ENCODE data around the gene ZFYVE28. TPM values are rescaled to one million over a fixed set of nuclear protein-coding genes. Genes with fewer than 3 reads are reported as not detected.

ZFYVE28 gene
- total RNA-seq, 1 experiment from 2014 or later = 1.5 TPM

DNA sequence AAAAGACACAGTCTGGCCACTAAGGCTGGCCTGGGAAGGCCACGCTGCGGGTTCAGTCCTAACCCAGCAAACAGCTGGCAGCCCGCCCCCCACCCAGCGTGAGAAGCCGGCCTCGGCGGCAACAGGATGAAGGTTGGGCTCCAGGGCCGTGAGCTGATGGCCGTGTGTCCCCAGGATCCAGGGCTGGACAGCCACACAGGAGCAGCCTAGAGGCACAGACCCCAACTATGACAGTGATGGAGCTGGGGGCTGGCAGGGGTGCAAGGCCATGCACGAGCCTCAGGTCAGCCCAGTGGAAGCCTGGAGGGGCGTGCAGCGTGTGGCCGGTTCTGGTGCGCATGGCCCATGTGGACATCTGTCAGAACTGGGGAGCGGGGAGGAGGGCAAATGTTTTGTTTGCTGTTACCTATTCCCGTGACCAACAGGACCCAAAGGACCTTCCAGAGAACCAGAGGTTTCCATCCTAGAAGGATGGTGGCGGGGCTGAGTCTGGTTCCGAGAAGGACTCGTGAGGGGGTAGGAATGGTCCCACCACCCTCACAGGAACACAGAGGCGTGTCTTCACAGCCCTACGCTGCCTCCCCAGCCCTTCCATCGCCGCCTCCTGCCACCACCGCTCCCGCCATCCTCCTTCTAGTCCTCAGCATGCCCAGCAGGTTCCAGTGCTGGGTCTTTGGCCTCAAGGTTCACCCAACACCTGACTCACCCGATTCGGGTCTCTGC is 46.5 kb downstream of the ZFYVE28 start:
- DNase-seq = no peak
- no peaks in the 10 kb centered on the region for H3K36me3 ChIP-seq
- H3K9me3 ChIP-seq = no peaks in the 10 kb centered on the region
- no peak overlapping the region for H3K4me3 ChIP-seq
- no peaks in the 10 kb centered on the region for H3K27me3 ChIP-seq

DNA sequence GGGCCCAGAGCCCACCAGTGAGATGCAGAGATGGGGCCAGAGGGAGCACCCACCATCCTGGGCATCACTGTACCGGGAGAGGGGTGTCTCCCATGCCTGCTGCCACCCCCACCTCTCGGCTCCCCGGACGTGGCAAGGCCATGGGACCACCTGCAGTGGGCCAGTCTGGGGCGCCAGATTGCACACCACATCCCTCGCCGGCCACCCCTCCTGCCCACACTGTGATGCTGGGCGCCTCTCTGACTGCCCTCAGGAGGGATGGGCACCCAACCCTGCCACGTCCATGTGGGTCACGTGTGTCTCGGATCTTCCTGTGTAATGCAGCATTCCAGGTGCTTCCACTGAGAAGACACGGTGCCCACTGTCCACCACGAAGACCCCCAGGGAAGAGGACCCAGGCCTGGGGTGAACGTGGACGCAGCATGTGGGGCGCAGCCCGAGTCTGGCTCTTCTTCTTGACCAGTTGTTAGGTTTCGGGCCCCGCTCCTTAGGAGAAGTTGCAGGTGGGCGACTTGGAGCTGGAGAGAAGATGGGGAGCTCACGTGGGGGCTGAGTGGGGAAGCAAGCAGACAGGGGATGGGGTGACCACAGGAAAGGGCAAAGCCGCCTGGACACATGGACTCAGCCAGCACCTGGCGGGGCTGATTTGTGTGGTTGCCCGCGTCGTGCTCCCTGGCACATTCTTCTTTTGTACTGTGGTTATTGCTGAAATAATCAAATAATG is 47.7 kb downstream of the ZFYVE28 start:
- no peaks in the 10 kb centered on the region for H3K36me3 ChIP-seq
- no peaks in the 10 kb centered on the region for H3K9me3 ChIP-seq
- no peak for DNase-seq
- no peaks in the 10 kb centered on the region for H3K27me3 ChIP-seq
- H3K4me3 ChIP-seq = no peak overlapping the region

DNA sequence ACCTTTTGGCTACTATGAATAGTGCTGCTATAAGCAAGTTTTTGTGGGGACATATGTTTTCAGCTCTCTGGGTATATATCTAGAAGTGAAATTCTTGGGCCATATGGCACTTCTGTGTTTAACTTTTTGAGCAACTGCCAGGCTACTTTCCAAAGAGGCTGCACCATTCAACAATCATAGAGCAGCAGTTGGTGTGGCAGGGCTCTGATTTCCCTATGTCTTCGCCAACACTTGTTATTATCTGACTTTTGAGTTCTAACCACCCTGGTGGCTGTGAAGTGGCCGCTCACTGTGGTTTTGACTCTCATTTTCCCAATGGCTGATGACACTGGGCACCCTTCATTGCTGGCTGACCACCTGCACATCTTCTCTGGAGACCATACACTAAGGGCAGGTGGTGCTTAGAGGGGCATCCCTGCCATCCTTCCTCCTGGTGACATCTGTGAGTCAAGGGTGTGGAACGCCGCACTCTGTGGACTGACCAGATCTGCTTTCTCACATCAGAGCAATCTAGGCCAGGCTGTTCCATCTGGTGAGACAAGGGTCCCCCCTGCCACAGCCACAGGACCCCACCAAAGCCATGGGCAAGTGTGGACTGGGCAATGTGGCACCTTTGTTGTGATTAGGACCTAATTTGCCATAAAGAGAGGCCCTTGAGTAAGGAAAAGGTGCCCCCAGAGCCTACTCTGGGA is 49.6 kb downstream of the ZFYVE28 start:
- H3K4me3 ChIP-seq = no peak overlapping the region
- H3K27me3 ChIP-seq = no peaks in the 10 kb centered on the region
- H3K36me3 ChIP-seq = no peaks in the 10 kb centered on the region
- no peak for DNase-seq
- H3K9me3 ChIP-seq = no peaks in the 10 kb centered on the region

DNA sequence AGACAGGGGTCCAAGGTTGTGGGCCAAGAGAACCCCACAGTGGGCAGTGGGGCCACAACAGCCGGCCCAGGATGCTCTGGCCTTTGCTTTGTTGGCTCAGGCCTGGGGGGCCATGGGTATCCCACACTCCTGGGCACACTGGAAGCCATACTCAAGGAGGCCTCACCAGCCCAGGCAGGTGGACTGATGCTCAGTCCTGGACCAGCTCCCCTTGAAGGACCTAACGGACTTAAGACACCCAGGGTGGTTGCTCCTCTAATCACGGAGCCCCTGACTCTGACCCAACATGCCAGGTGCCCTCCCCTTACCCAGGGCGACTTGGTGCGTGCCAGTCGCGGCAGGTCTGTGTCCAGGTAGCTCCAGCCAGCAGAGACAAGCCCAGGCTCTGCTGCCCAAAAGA is 50.8 kb downstream of the ZFYVE28 start:
- H3K9me3 ChIP-seq = no peaks in the 10 kb centered on the region
- no peaks in the 10 kb centered on the region for H3K27me3 ChIP-seq
- H3K4me3 ChIP-seq = no peak overlapping the region
- no peaks in the 10 kb centered on the region for H3K36me3 ChIP-seq
- no peak for DNase-seq

DNA sequence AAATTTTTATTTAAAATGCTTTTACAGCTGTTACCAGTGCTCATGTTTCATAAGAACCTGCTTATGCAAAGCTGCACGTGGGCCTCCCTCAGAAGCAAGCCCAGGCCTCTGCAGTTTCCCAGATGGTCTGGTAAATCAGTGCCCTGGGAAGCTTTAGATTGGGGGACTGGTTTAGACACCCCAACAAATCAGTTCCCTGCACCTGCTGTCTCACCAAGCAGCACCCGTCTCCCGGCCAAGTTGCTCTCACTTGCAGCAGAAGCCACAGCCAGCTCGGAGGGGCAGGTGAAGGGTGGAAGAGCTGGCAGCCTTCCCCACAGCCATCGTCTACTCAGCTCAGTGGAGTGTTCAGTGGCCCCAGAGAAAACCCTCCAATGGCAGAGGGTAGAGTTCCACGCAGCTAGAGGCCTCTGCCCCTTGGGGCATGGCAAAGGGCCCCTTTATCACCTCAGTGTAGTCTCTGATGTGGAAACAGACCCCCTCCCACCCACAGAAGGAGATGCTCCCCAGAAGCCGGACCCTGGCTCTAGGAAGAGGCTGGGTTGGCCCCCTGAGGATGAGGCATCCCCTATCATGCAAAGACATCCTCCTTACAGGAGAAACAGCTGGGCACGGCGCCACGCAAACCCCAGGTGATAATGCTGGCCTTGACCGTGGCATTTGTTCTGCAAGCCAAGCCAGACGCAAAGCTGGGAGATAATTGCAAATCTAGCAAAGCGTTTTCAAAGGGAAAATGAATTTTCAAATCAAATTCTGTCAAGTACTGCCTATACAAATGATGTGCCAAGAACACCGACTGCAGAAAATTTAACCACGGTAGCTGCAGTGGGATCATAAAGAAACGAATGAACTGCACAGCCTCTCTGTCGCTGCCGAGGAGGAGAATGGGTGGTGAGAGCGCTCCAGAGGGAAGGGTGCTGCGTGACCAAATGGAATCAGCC is 51.9 kb downstream of the ZFYVE28 start:
- Histone ChIP-seq H3K4me3 (no peak overlapping the region), H3K36me3 (no peaks in the 10 kb centered on the region), H3K9me3 (no peaks in the 10 kb centered on the region), H3K27me3 (no peaks in the 10 kb centered on the region)
- DNase-seq = no peak

DNA sequence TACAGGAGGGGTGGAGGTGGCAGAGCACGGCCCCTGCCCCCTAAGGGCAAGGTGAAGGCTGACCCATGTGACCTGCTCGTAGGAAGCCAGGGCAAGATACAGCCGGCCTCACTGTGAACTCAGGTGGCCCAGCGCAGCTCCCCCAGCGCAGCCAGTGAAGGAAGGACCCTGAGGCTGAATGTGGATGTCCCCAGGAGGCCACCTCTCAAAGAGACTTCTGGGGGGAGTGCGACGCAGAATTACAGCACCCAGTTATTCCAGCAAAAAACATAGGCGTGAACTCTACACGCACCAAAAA is 52.6 kb downstream of the ZFYVE28 start:
- H3K4me3 ChIP-seq = no peak overlapping the region
- no peaks in the 10 kb centered on the region for H3K36me3 ChIP-seq
- no peak for DNase-seq
- no peaks in the 10 kb centered on the region for H3K9me3 ChIP-seq
- H3K27me3 ChIP-seq = no peaks in the 10 kb centered on the region

DNA sequence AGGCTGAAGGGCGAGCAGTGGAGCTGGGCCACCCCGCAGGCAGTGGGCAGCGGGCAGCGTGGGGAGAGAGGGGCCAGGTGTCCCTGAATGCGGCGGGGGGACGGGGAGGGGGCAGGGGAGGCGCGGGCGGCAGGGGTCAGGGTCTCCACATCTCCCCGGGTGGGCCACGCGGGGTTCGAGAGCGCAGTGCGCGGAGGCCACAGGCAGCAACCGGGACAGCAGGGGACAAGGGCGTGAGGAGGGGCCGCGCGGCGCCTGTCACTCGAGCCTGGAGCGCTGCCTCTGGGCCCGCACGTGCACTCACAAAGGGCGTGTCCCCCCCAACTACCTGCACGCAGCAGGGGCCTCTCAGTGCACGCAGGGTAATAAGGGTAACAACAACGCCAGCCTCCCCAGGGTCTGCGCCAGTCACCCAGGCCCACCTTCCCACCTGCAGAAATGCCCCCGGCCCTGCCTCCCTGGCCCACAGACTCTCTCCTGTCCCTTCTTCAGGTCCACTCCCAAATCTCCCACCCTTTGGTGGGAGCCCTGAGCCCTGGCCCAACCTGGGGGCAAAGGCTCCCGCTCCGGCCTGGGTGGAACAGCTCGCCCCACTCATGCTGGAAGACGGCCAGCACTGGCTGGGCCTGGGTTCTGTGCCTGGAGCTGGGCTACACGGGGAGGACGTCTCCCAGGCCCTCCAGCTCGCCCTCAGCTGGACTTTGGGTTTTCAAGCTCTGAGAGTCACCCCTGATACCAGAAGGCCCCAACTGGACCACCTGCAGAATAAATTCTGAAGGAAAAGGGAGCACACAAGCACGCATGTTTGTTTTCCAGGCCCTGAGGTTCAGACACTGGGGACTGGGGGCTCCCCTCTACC is 53.2 kb downstream of the ZFYVE28 start:
- Histone ChIP-seq H3K4me3 (no peak overlapping the region), H3K9me3 (no peaks in the 10 kb centered on the region), H3K36me3 (no peaks in the 10 kb centered on the region), H3K27me3 (no peaks in the 10 kb centered on the region)
- no peak for DNase-seq

DNA sequence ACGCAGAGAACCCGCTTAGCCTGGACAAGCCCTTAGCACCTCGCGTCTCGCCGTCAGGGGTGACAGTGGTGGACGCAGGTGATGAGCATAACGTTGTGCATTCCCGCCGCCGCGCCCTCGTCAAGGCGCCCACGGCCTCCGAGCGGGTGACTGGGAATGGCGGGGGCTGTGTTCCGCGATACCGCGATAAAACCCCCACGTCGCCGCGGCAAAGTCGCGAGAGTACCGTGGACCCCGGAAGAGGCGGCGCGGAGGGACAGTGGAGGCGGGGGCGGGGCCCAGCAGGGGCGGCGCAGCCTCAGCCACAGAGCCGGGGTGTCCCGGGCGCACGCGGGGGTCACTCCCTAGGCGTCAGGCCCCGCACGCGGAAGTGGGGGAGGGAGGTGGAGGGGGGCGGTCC is 53.8 kb downstream of the ZFYVE28 start:
- no peak for DNase-seq
- H3K4me3 ChIP-seq = no peak overlapping the region
- H3K9me3 ChIP-seq = no peaks in the 10 kb centered on the region
- no peaks in the 10 kb centered on the region for H3K36me3 ChIP-seq
- H3K27me3 ChIP-seq = no peaks in the 10 kb centered on the region

DNA sequence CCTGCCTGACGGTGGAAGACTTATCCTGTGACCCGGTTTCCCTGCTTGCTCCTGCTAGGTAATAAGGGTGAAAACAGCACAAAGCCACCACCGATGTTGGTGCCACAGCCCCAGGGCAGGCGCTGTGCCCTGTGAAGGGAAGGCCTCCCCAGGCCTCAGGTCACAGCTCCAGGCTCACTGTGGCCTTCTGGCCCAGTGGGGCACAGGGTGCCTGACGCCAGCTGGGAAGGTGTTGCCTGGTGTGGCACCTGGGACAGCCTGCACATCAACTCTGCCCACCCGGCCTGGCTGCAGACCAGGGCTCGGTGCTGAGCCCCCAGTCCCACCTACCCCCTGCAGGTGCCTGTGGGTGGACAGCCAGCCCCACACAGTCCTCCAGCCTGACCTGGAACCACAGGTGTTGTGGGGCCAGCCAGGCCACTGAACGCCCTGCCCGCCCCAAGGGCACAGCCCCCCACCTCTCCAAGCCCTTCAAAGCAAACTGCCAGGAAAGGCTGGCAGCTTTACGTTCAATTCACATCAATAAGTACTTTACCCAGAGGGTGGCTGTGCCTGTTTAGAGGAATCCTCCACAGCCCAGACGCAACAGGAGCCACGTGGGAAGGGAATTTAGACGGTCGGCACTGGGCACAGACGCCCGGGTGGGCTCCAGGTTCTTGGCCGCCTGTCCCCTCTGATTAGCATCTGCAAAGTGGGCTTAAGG is 54.3 kb downstream of the ZFYVE28 start:
- no peak overlapping the region for H3K4me3 ChIP-seq
- DNase-seq = no peak
- no peaks in the 10 kb centered on the region for H3K36me3 ChIP-seq
- no peaks in the 10 kb centered on the region for H3K9me3 ChIP-seq
- no peaks in the 10 kb centered on the region for H3K27me3 ChIP-seq

DNA sequence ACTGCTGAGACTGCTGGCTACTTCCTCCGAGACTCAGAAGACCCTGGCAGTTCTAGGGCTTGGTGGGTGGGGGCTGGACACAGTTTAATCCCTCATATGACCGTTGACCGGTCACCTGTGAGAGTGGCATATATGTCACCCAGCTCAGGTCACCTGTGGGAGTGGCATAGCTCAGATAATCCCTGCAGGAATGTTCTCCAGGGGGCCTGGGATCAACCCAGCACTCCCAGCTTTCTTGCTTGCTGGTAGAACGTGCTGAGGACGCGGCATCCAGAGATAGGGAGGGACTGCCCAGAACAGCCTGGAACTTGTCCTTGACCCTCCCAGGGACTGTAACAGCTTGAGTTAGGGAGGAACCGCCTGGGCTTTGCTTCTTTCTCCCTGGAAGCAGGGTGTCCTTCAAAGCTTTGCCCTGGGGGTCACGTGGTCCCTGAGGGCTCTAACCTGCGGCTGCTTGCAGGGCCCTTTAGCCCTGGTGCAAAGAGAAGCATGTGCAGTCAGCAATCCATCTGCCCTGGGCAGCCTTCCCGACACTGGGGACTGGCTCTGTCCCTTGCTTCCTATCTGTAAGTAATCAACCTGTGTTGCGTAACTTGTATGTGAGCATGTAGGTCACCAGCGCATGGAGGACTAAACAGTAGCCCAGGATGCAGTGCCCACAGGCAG is 55.3 kb downstream of the ZFYVE28 start:
- no peak for DNase-seq
- Histone ChIP-seq H3K4me3 (no peak overlapping the region), H3K9me3 (no peaks in the 10 kb centered on the region), H3K36me3 (no peaks in the 10 kb centered on the region), H3K27me3 (no peaks in the 10 kb centered on the region)

DNA sequence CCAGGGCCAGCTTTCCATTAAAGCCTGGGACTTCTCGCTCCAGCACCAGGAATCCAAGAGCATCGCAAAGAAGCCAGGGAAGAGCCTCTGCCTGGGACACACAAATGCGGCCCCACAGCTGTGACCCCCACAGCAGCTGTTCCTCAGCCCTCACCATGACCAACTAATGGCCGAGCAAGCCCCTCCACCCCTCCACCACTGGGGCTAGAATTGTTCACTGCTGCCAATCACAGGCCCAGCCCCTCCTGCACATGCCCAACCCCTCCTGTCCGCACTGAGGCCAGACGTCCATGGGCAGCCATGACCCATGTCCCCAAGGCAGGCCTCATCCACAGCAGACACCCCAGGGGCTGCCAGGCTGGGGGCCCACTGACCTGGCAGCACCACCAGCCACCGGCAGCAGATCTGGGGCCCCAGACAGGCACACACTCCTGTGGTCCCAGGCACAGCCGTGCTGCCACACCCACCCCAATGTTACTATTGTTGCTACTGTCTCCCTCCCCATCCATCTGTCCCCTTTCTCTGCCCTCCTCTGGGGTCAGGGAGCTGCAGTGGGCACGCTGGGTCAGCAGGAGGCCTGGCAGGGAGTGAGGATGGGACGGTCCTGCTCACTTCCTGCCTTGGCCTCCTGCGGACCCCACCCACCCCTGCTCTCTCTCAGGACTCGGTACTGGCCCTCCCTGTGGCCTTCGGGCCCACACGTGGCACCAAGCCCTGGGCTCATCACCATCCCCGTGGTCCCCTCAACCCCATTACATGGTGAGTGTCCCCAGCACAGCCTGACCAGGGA is 56.0 kb downstream of the ZFYVE28 start:
- DNase-seq = no peak
- H3K9me3 ChIP-seq = no peaks in the 10 kb centered on the region
- H3K4me3 ChIP-seq = no peak overlapping the region
- no peaks in the 10 kb centered on the region for H3K27me3 ChIP-seq
- H3K36me3 ChIP-seq = no peaks in the 10 kb centered on the region

DNA sequence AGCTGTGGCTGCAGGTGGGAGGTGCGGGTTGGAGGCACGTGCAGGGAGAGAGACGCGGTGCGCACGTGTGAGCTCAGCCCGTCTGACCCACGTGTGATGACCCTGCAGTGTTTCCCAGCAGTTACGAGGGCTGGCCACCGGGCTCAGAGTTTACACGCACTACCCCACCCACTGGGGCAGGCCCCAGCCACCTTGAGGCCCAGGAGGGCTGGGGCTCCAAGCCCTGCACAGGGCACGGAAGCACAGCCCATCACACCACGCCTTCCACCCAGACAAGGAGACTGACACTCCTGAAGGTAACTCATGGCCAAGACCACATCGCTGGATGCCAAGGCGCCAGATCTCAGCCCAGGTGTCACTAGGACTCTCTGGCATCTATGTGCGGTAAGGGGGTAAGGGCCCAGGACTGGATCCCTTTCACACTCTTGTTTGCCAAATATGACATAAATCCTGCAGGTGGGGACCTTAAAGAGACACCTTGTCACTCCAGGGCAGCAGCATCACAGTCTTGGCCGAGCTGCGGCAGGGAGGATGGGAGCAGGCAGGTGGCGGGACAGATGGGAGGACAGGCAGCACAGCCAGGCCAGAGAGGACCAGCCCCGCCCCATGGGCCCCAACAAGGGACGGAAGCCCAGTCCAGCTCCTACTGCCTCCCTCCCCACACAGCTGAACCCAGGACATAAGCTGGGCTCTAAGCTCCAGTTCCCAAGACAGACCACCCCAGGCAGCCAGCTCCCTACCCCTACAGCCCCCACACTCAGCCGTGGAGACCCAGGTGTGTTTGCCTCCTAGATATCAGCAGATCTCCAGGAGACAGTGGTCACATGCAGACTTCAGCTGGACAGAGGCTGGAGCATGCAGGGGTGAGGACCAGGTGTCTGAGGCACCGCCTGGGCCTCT is 56.8 kb downstream of the ZFYVE28 start:
- H3K9me3 ChIP-seq = no peaks in the 10 kb centered on the region
- no peaks in the 10 kb centered on the region for H3K27me3 ChIP-seq

DNA sequence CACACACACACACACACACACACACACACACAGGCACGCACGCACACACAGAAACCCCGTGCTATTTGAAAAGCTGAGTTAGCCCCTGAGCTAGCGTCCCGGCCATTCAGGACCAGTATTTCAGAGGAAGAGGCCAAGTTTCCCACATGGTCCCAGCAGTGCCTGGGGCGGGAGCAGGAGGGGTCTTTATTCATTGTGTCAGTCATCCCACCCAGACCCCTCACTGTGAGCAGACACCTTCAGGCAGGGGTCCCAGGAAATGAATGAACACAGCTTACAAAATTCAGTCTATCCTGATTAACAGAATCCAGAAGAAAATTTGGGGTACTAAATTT is 58.1 kb downstream of the ZFYVE28 start:
- Histone ChIP-seq H3K36me3 (no peaks in the 10 kb centered on the region), H3K9me3 (no peaks in the 10 kb centered on the region), H3K4me3 (no peak overlapping the region), H3K27me3 (no peaks in the 10 kb centered on the region)
- no peak for DNase-seq

More for the DNA sequence above, 56.8 kb downstream of the ZFYVE28 start:
- no peak for DNase-seq
- no peak overlapping the region for H3K4me3 ChIP-seq
- H3K36me3 ChIP-seq = no peaks in the 10 kb centered on the region
